H9 (cell line): Measurements from ENCODE around the gene UPK1A. TPM values are rescaled to one million over a fixed set of nuclear protein-coding genes. Genes with fewer than 3 reads are reported as not detected.

Experiments used
- DNase-seq: peaks from one replicate; pipeline ENCODE4 v3.0.0-alpha.2; 2017
- H2AFZ ChIP-seq: one replicate; pipeline ENCODE4 v1.6.1; 2013; ENCODE audit warnings: mild to moderate bottlenecking, low read length, control low read depth, moderate library complexity
- H2AK5ac ChIP-seq: 2 replicates; pipeline ENCODE4 v1.6.1; 2013; ENCODE audit warnings: low read length, control low read depth, mixed read lengths; ENCODE audit not compliant: insufficient read length
- H2BK120ac ChIP-seq: one replicate; pipeline ENCODE4 v1.6.1; 2013; ENCODE audit warnings: low read depth, mild to moderate bottlenecking, low read length, control low read depth, inconsistent platforms; ENCODE audit not compliant: poor library complexity, severe bottlenecking
- H2BK12ac ChIP-seq: 2 replicates; pipeline ENCODE4 v1.6.1; 2013; ENCODE audit warnings: low read length, control low read depth, mixed read lengths, low read depth; ENCODE audit not compliant: insufficient read length
- H2BK15ac ChIP-seq: 2 replicates; pipeline ENCODE4 v1.6.1; 2013; ENCODE audit warnings: low read depth, low read length, control low read depth
- H2BK20ac ChIP-seq: one replicate; pipeline ENCODE4 v1.6.1; 2013; ENCODE audit warnings: low read depth, mild to moderate bottlenecking, low read length, control low read depth, inconsistent platforms; ENCODE audit not compliant: poor library complexity, severe bottlenecking
- H2BK5ac ChIP-seq: 2 replicates; pipeline ENCODE4 v1.6.1; 2013; ENCODE audit warnings: low read length, control low read depth, mixed read lengths; ENCODE audit not compliant: insufficient read length
- H3K14ac ChIP-seq: 2 replicates; pipeline ENCODE4 v1.6.1; 2013; ENCODE audit warnings: low read length, control low read depth; ENCODE audit not compliant: insufficient read depth
- H3K18ac ChIP-seq: 2 replicates; pipeline ENCODE4 v1.6.1; 2013; ENCODE audit warnings: low read depth, mild to moderate bottlenecking, mixed read lengths, low read length, control low read depth; ENCODE audit not compliant: insufficient read length
- H3K23ac ChIP-seq: 2 replicates; pipeline ENCODE4 v1.6.1; 2013; ENCODE audit warnings: low read length, control low read depth, mixed read lengths, low read depth; ENCODE audit not compliant: insufficient read length
- H3K23me2 ChIP-seq: 2 replicates; pipeline ENCODE4 v1.6.1; 2013; ENCODE audit warnings: low read depth, mild to moderate bottlenecking, mixed read lengths, low read length, control low read depth; ENCODE audit not compliant: insufficient read length, poor library complexity, severe bottlenecking
- H3K27ac ChIP-seq: 2 replicates; pipeline ENCODE4 v1.5.1; 2013; ENCODE audit warnings: low read length, control low read depth, mixed read lengths, low read depth; ENCODE audit not compliant: insufficient read length
- H3K27me3 ChIP-seq: 2 replicates; pipeline ENCODE4 v1.6.1; 2013; ENCODE audit warnings: low read length, control low read depth, inconsistent platforms; ENCODE audit not compliant: insufficient read depth
- H3K4ac ChIP-seq: 2 replicates; pipeline ENCODE4 v1.6.1; 2013; ENCODE audit warnings: low read depth, mild to moderate bottlenecking, control low read depth, inconsistent platforms, low read length, moderate library complexity
- H3K4me1 ChIP-seq: 2 replicates; pipeline ENCODE4 v1.6.1; 2013; ENCODE audit warnings: low read length, control low read depth, inconsistent platforms; ENCODE audit not compliant: insufficient read depth
- H3K4me2 ChIP-seq: 2 replicates; pipeline ENCODE4 v1.6.1; 2013; ENCODE audit warnings: low read length, control low read depth, mixed read lengths; ENCODE audit not compliant: insufficient read length, insufficient read depth
- H3K56ac ChIP-seq: 2 replicates; pipeline ENCODE4 v1.6.1; 2013; ENCODE audit warnings: low read depth, mild to moderate bottlenecking, mixed read lengths, low read length, control low read depth; ENCODE audit not compliant: insufficient read length
- H3K79me1 ChIP-seq: 2 replicates; pipeline ENCODE4 v1.6.1; 2013; ENCODE audit warnings: low read depth, mild to moderate bottlenecking, moderate library complexity, low read length, control low read depth, inconsistent platforms; ENCODE audit not compliant: insufficient read depth, poor library complexity, severe bottlenecking
- H3K79me2 ChIP-seq: 2 replicates; pipeline ENCODE4 v1.6.1; 2013; ENCODE audit warnings: low read length, control low read depth, inconsistent platforms; ENCODE audit not compliant: insufficient read depth
- H3K9ac ChIP-seq: 2 replicates; pipeline ENCODE4 v1.6.1; 2013; ENCODE audit warnings: low read length, control low read depth, mixed read lengths; ENCODE audit not compliant: insufficient read length; ENCODE audit errors: extremely low read depth
- H3K9me3 ChIP-seq: one replicate; pipeline ENCODE4 v1.6.1; 2013; ENCODE audit warnings: low read depth, low read length, inconsistent platforms; ENCODE audit not compliant: control insufficient read depth
- H3T11ph ChIP-seq: one replicate; pipeline ENCODE4 v1.6.1; 2013; ENCODE audit warnings: mild to moderate bottlenecking, low read length, control low read depth, inconsistent platforms
- H4K20me1 ChIP-seq: one replicate; pipeline ENCODE4 v1.6.1; 2013; ENCODE audit not compliant: control insufficient read depth, insufficient read length, insufficient read depth
- H4K5ac ChIP-seq: 2 replicates; pipeline ENCODE4 v1.6.1; 2013; ENCODE audit warnings: low read depth, mild to moderate bottlenecking, mixed read lengths, low read length, control low read depth; ENCODE audit not compliant: insufficient read length
- H4K8ac ChIP-seq: replicated peaks from 2 replicates; pipeline ENCODE4 v1.6.1; 2013; ENCODE audit warnings: low read length, control low read depth, mixed read lengths, low read depth; ENCODE audit not compliant: insufficient read length
- H4K91ac ChIP-seq: 2 replicates; pipeline ENCODE4 v1.6.1; 2013; ENCODE audit warnings: low read depth, mild to moderate bottlenecking, moderate library complexity, mixed read lengths, low read length, control low read depth; ENCODE audit not compliant: insufficient read length
- H3K27ac Mint-ChIP-seq, 3 experiments: 2 replicates in 2 of 3; 3 replicates in 1 of 3; pipeline ENCODE4 v1.8.0; 2020 to 2021; ENCODE audit warnings: mixed read lengths in 3 of 3, mild to moderate bottlenecking in 1 of 3, moderate library complexity in 1 of 3
- H3K27me3 Mint-ChIP-seq: 2 replicates; pipeline ENCODE4 v1.8.0; 2021; ENCODE audit warnings: low read depth, mild to moderate bottlenecking, moderate library complexity, mixed read lengths
- H3K36me3 Mint-ChIP-seq, 3 experiments: 2 replicates in 2 of 3; 3 replicates in 1 of 3; pipeline ENCODE4 v1.8.0; 2020 to 2021; ENCODE audit warnings: low read depth in 3 of 3, mixed read lengths in 3 of 3; ENCODE audit not compliant: insufficient read depth in 1 of 3
- H3K4me1 Mint-ChIP-seq, 2 experiments: 2 replicates each; pipeline ENCODE4 v1.8.0; 2020; ENCODE audit warnings: mixed read lengths in 2 of 2
- H3K4me3 Mint-ChIP-seq, 2 experiments: 2 replicates in 1 of 2; 3 replicates in 1 of 2; pipeline ENCODE4 v1.8.0; 2020 to 2021; ENCODE audit warnings: mild to moderate bottlenecking in 2 of 2, mixed read lengths in 2 of 2, moderate library complexity in 1 of 2
- H3K9me3 Mint-ChIP-seq, 2 experiments: 2 replicates in 1 of 2; 3 replicates in 1 of 2; pipeline ENCODE4 v1.8.0; 2020; ENCODE audit warnings: mild to moderate bottlenecking in 2 of 2, mixed read lengths in 2 of 2, moderate library complexity in 1 of 2
- CTCF ChIP-seq: fragments of 200-600 bp; sonication (generic); conservative IDR thresholded peaks from 3 replicates; pipeline ENCODE4 v1.8.0; 2021; ENCODE audit warnings: antibody characterized with exemption, mild to moderate bottlenecking
- WGBS: extraction: QIAGEN DNeasy Blood & Tissue Kit; methylation state at CpG from one replicate; pipeline ENCODE4 v1.1.7; 2013; ENCODE audit warnings: missing lambda C conversion rate, low lambda C conversion rate, mixed read lengths; ENCODE audit not compliant: insufficient read length; ENCODE audit errors: extremely low coverage; 5-methylcytosine and 5-hydroxymethylcytosine counted together
- total RNA-seq: library from RNA; stranded (reverse); gene quantifications from 2 replicates; pipeline ENCODE4 v1.2.1, GENCODE V29; 2021

The UPK1A gene
- total RNA-seq, 1 experiment from 2014 or later = 4.3 TPM

- H2BK120ac ChIP-seq = no peak overlapping the region
- no peak overlapping the region for H3K4ac ChIP-seq
- no peak overlapping the region for H3K9ac ChIP-seq
- Mint-ChIP-seq H3K4me1 (peaks cover 3 to 8% of the 10 kb centered on the region in 2 experiments; a peak in 1 of 4 replicates), H3K27ac (no peak overlapping the region), H3K27me3 (peaks cover 1% of the 10 kb centered on the region; the same call in 1 of the 2 replicates), H3K36me3 (no peaks in the 10 kb centered on the region), H3K9me3 (peaks cover 0 to 3% of the 10 kb centered on the region in 2 experiments; a peak in 3 of 5 replicates), H3K4me3 (no peak overlapping the region)
- H3K79me2 ChIP-seq = no peaks in the 10 kb centered on the region
- no CpG with 5 or more reads among the region's 11 CpGs for WGBS
- H2BK5ac ChIP-seq = no peak overlapping the region
- no peaks in the 10 kb centered on the region for H3K4me1 ChIP-seq
- no peak overlapping the region for H2BK12ac ChIP-seq
- no peaks in the 10 kb centered on the region for H4K20me1 ChIP-seq
- H3K56ac ChIP-seq = no peak overlapping the region
- no peak overlapping the region for H2AK5ac ChIP-seq
- no peak overlapping the region for H2AFZ ChIP-seq
- H3K18ac ChIP-seq = no peak overlapping the region
- no peak overlapping the region for H3K27ac ChIP-seq
- no peak for DNase-seq
- no peak overlapping the region for H2BK15ac ChIP-seq
- TF ChIP-seq CTCF = no peak
- H4K5ac ChIP-seq = no peak overlapping the region
- H3K79me1 ChIP-seq = no peaks in the 10 kb centered on the region
- no peaks in the 10 kb centered on the region for H3K23me2 ChIP-seq
- no peak overlapping the region for H2BK20ac ChIP-seq
- no peaks in the 10 kb centered on the region for H3K27me3 ChIP-seq
- no peak overlapping the region for H3K4me2 ChIP-seq
- no peaks in the 10 kb centered on the region for H3K9me3 ChIP-seq
- no peak overlapping the region for H4K91ac ChIP-seq
- H3K14ac ChIP-seq = no peak overlapping the region
- no peak overlapping the region for H3T11ph ChIP-seq
- H4K8ac ChIP-seq = no peak overlapping the region
- H3K23ac ChIP-seq = no peak overlapping the region
Observed at GRCh38 chr19:35692010-35692409, 25.7 kb downstream of the UPK1A start.
